CD4-positive, alpha-beta T cell treated with Interleukin-4 for 1 hour (primary cell): ENCODE measurements around the gene TRIM44.
"Not testable (repeated sequence)": the region's sequence is repeated elsewhere in the genome, so short reads cannot be mapped to it uniquely, and the experiment has no call there.

Experiments used
- DNase-seq, 2 donors: peaks; one replicate each; pipeline ENCODE4 v3.0.0-alpha.2; 2020 to 2022

TRIM44 gene

DNA sequence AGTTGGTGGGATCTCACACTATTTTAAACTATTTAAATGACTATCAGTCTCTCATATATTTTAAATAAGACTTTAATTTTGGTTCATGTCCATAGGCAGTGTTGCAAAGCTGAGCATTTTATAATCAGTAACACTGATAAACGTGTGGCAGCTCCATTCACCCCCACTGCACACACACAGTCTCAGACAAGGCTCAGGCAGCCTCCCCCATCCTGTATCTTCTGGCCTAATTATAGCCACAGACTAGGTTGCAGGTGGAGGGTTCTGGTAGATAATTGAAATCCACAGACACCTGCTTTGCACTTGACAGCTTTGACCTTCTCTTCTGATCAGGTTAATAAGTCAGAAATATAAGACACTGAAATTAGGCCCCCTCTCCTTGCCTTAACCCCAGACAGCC, 162.8 kb downstream of the TRIM44 start:
- DNase-seq = no peak

GRCh38 chr11:35826006-35826405, 163.4 kb downstream of the TRIM44 start:
- no peak for DNase-seq

DNA sequence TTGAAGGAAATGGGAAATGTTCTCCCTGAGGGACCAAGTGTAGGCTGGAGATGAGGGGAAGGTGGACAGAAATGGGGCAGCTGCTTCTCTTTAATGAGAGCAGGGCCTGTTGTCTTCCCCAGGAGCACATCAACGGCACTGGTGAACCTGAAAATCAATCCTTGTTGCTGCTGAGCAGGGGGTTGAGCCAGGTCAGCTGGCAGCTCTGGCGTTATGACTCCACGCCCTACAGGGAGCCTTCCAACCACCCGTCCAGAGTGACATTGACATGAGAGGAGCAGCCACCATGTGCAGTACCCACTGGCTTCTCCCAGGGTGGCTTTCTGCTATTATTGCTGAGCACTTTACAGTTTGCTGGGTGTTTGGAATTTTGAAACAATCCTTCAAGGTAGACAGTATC, 164.4 kb downstream of the TRIM44 start:
- DNase-seq = no peak

- no peak for DNase-seq
Measured at GRCh38 chr11:35836205-35836604, 173.6 kb downstream of the TRIM44 start.

DNA sequence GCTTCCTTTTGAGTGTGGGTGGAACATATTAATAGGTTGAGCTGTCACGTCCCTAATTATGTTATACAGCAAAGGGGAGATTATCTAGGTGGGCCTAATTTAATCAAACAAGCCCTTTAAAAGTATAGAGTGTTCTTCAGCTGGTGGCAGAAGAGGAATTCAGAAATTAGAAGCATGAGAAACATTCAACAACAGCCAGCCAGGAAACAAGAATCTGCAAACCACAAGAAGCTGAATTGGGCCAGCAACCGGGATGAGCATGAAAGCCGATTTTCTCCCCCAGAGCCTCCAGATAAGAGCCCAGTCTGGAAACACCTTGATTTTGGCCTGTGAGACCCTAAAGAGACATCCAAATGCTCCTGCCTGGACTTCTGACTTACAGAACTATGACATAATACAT, 175.5 kb downstream of the TRIM44 start:
- DNase-seq = no peak

DNA sequence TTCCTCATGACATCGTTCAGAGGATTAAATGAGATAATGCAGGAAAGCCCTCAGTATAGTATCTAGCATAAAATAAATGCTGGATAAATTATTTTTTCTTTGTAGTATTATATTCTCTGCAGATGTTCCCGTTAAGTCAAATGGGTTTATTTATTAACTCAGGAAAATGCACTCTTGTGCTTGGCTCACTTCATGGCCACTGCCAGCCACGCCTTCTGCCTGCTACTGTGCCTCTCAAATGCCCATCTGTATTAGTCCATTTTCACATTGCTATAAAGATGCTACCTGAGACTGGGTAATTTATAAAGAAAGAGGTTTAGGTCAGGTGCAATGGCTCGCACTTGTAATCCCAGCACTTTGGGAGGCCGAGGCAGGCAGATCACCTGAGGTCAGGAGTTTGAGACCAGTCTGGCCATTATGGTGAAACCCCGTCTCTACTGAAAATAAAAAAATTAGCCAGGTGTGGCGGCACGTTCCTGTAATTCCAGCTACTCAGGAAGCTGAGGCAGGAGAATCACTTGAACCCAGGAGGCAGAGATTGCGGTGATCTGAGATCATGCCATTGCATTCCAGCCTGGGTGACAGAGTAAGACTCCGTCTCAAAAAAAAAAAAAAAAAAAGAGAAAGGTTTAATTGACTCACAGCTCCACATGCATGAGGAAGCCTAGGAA, 176.3 kb downstream of the TRIM44 start:
- DNase-seq = not testable (repeated sequence)

DNA sequence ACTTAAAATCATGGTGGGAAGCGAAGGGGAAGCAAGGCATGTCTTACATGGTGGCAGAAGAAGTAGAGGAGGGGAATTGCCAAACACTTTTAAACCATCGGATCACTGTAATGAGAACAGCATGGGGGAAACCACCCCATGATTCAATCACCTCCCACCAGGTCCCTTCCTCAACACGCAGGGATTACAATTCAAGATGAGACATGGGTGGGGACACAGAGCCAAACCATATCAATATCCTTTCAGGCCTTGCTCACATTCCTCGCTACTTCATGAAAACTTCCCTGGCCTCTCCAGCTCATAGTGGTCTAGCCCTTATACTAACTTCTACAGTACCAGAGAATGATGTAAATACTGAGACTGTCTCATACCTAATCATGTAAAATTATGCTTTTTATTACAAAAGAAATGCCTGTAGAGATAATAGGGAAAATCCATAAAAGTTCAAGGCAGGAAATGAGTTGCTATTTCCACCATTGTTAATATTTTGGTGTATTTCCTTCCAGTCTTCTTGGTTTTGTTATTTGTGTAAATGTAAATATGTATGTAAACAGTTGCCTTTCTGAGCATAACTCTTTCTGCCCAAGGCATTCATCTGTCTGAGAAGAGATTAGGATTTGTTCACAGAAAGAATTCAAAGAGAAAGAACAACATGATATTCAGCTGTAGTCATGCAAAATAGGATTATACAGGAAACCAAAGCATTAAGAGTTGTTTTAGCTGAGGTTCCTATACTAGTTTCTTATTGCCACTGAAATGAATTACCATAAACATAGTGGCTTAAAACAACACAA, 177.0 kb downstream of the TRIM44 start:
- no peak for DNase-seq

- no peak for DNase-seq
Measured at GRCh38 chr11:35841733-35842132, 179.2 kb downstream of the TRIM44 start.

DNA sequence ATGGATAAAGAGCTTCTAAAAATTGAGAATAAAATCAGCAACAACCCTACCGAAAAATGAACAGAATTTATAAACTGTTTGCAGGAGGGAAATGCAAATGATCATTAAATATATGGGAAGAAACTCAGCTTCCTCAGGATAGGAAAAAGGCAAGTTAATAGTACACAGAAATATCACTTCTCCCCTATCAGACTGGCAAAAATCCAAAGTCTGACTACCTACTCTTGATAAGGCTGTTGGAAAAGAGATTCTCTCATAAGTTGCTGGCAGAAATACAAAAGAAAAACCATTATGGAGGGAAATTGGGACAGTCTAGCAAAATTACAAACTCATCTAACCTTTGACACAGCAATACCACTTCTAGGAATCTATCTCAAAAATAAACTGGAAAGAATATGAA, 180.4 kb downstream of the TRIM44 start:
- no peak for DNase-seq

- DNase-seq = no peak
Measured at GRCh38 chr11:35844579-35844978, 182.0 kb downstream of the TRIM44 start.

DNA sequence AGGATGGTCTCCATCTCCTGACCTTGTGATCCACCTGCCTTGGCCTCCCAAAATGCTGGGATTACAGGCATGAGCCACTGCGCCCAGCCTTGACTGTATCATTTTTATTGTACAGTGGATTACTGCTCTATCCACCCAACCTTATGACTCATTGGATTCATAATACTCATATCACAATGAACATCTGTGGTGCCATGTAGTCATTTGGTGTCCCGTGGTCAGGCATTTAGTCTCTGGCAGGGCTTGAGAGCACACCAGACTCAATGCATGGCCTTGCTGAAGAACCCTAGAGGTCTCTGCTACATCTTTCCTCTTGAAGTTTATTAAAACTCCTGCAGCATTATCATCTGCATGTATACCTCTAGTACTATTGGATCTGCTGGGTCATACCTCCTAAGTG, 183.3 kb downstream of the TRIM44 start:
- no peak for DNase-seq

DNA sequence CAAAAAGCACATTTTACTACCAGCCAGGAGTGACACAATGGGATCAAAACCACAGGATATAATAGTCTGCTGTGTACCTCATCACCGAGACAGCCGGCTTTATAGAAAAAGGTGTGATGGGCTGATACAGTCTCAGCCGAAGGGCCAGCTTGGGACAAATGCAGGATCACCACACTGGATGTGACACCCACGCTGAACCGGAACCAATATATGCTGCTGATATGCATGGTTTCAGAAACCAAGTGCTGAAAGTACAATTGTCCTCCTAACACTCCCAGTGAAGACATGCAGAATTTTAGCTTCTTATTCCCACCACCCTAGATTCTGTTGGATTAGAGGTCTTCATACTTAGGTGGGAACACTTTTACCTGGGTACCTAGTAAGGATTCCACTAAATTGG, 184.3 kb downstream of the TRIM44 start:
- DNase-seq = no peak

GRCh38 chr11:35847473-35847872, 184.9 kb downstream of the TRIM44 start:
- DNase-seq = no peak

- no peak for DNase-seq
Measured at GRCh38 chr11:35848616-35849015, 186.0 kb downstream of the TRIM44 start.

DNA sequence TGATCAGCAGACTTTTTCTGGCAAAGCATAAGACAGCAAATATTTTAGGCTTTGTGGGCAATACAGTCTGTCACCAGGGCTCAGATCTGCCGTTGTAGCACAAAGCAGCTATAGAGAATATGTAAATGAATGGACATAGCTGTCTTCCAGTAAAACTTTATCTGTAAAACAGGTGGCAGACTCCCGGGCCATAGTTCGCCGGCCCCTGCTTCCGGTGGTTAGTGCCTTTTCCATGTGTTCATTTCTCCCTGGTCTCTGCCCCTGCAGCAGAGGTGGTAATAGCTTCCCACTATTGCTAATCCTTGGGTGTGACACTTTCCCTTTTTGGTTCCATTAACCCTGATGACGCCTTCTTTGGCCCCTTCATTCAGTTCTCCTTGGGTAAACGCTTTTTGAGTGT, 187.6 kb downstream of the TRIM44 start:
- no peak for DNase-seq

GRCh38 chr11:35851342-35851741, 188.8 kb downstream of the TRIM44 start:
- no peak for DNase-seq

- DNase-seq = no peak
Measured at GRCh38 chr11:35852056-35852455, 189.5 kb downstream of the TRIM44 start.

GRCh38 chr11:35853971-35854370, 191.4 kb downstream of the TRIM44 start:
- DNase-seq = no peak

DNA sequence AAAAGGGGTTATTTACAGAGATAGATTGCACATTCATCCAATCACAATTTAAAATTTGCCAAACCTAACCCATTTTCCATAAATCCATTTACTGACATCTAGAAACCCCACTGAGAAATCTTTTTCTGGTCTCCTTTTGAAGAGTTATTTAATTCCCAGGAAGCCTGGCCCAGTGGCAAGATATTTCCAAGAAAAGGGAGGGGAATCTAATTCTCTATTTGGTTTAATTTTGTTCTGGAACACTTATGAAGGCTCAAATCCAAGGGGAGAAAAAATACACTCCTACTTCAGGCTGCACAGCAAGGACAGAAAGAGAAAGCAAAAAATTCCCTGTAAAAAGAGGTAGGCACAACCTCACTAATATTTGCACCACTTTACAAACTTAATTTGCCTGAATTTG, 193.1 kb downstream of the TRIM44 start:
- DNase-seq = no peak

DNA sequence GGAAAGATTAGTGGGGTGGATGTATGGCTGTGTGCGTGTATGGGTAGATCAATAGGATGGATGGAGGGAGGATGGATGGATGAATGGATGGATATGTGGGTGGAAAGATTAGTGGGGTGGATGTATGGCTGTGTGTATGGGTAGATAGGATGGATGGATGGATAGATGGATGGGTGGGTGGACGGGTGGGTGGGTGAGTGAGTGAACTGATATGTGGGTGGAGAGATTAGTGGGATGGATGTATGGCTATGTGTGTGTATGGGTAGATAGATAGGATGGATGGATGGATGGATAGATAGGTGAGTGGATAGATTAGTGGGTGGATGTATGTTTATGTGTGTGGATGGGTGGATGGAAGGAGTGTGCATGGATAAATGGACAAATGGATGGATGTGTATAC, 193.7 kb downstream of the TRIM44 start:
- no peak for DNase-seq

- no peak for DNase-seq
Measured at GRCh38 chr11:35856756-35857155, 194.2 kb downstream of the TRIM44 start.

GRCh38 chr11:35857922-35858321, 195.3 kb downstream of the TRIM44 start:
- no peak for DNase-seq

GRCh38 chr11:35859301-35859700, 196.7 kb downstream of the TRIM44 start:
- DNase-seq = no peak

DNA sequence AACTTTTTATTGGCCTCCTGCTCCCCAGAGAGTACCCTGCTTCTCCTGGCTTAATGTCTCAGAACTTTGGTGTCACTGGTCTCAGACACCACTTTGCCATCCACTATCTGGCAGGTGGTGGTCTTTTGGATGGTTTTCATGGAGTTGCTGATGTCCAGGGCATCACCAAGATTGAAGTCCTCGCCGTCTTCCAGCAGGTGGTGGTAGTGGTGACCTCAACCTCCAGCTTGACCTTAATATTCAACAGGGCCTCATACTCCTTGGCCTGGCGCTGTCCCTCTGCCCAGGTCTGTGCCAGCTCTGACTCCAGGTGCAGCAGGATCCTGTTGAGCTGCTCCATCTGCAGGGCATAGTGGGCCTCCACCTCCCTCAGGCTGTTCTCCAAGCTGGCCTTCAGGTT, 197.6 kb downstream of the TRIM44 start:
- DNase-seq = not testable (repeated sequence)

- no peak for DNase-seq
Measured at GRCh38 chr11:35861191-35861590, 198.6 kb downstream of the TRIM44 start.
